Erythroblast (primary cell): ENCODE measurements around the gene MEX3A.

ENCODE experiments used
- GATA1 ChIP-seq: IDR thresholded peaks from 2 replicates; pipeline ENCODE4 v1.6.1; 2011; ENCODE audit warnings: low read depth, mild to moderate bottlenecking, control low read depth, low read length, moderate library complexity
- POLR2A ChIP-seq: IDR thresholded peaks from 2 replicates; pipeline ENCODE4 v1.6.1; 2011; ENCODE audit warnings: mild to moderate bottlenecking, low read length

DNA sequence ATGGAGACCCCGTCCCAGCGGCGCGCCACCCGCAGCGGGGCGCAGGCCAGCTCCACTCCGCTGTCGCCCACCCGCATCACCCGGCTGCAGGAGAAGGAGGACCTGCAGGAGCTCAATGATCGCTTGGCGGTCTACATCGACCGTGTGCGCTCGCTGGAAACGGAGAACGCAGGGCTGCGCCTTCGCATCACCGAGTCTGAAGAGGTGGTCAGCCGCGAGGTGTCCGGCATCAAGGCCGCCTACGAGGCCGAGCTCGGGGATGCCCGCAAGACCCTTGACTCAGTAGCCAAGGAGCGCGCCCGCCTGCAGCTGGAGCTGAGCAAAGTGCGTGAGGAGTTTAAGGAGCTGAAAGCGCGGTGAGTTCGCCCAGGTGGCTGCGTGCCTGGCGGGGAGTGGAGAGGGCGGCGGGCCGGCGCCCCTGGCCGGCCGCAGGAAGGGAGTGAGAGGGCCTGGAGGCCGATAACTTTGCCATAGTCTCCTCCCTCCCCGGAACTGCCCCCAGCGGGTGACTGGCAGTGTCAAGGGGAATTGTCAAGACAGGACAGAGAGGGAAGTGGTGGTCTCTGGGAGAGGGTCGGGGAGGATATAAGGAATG, 32.8 kb upstream of the MEX3A start:
- TF ChIP-seq POLR2A (peak; percentile 53), GATA1 (no peak)
